HG03378 (cell line): ENCODE results near the gene RASSF4.

Experiments
- ATAC-seq: cut with Tn5 transposase; IDR thresholded peaks from one replicate; pipeline ENCODE4 v1.9.1; 2021; ENCODE audit warnings: mild to moderate bottlenecking, moderate library complexity; ENCODE audit not compliant: unreplicated experiment

RASSF4 gene

GRCh38 chr10:44974082-44974627, 14.6 kb downstream of the RASSF4 start:
- no peak for ATAC-seq

- ATAC-seq: peak; percentile 45
Measured at GRCh38 chr10:44974628-44975430, 15.2 kb downstream of the RASSF4 start.

- no peak for ATAC-seq
Measured at GRCh38 chr10:44975431-44976331, 16.1 kb downstream of the RASSF4 start.

- no peak for ATAC-seq
Measured at GRCh38 chr10:44976352-44977198, 17.0 kb downstream of the RASSF4 start.

GRCh38 chr10:44977287-44978212, 17.9 kb downstream of the RASSF4 start:
- ATAC-seq: no peak

- no peak for ATAC-seq
Measured at GRCh38 chr10:44978213-44978569, 18.6 kb downstream of the RASSF4 start.

- peak; percentile 37 for ATAC-seq
Measured at GRCh38 chr10:44978570-44979280, 19.1 kb downstream of the RASSF4 start, which contains the start of gene DEPP1. TSS of gene DEPP1 (minus strand) at chr10:44978809. CDS start at chr10:44978030, 779 bp downstream.

GRCh38 chr10:44979281-44980191, 19.9 kb downstream of the RASSF4 start:
- no peak for ATAC-seq

GRCh38 chr10:44980309-44981171, 20.9 kb downstream of the RASSF4 start:
- ATAC-seq: no peak

- peak; percentile 60 for ATAC-seq
Measured at GRCh38 chr10:44981172-44982113, 21.8 kb downstream of the RASSF4 start.

GRCh38 chr10:44982114-44982460, 22.5 kb downstream of the RASSF4 start:
- no peak for ATAC-seq

- no peak for ATAC-seq
Measured at GRCh38 chr10:44982496-44982895, 22.9 kb downstream of the RASSF4 start.

- ATAC-seq: no peak
Measured at GRCh38 chr10:44983066-44983894, 23.7 kb downstream of the RASSF4 start.

GRCh38 chr10:44983895-44984278, 24.3 kb downstream of the RASSF4 start:
- ATAC-seq: no peak

- no peak for ATAC-seq
Measured at GRCh38 chr10:44984671-44985101, 25.1 kb downstream of the RASSF4 start.
